Measurements from ENCODE around the gene MAB21L3.

The MAB21L3 gene

DNA sequence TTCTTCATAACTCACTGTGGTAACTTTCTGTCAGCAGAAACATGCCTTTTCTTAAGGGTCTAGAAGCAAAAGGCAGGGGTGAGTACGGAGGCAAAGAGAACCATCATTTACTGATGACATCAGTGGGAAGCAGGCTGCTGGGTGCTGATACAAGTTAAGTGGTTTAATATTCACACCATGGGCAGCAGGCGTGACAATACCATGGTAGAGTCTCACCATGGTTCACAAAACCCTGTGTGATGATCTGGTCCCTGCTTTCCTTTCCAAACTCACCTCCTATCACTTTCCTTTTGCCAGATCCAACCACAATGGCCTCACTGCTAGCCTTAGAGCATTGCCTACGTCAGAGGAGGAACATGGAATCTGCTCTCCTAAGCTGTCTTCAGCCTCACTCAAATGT, 8.7 kb downstream of the MAB21L3 start:
- TF ChIP-seq, protein P1, sequence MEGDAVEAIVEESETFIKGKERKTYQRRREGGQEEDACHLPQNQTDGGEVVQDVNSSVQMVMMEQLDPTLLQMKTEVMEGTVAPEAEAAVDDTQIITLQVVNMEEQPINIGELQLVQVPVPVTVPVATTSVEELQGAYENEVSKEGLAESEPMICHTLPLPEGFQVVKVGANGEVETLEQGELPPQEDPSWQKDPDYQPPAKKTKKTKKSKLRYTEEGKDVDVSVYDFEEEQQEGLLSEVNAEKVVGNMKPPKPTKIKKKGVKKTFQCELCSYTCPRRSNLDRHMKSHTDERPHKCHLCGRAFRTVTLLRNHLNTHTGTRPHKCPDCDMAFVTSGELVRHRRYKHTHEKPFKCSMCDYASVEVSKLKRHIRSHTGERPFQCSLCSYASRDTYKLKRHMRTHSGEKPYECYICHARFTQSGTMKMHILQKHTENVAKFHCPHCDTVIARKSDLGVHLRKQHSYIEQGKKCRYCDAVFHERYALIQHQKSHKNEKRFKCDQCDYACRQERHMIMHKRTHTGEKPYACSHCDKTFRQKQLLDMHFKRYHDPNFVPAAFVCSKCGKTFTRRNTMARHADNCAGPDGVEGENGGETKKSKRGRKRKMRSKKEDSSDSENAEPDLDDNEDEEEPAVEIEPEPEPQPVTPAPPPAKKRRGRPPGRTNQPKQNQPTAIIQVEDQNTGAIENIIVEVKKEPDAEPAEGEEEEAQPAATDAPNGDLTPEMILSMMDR (IDR thresholded peaks at IDR 0.05), result no peak
- Histone ChIP-seq H3K4me1 (ENCODE audit: control insufficient read depth in 1 of 2, insufficient read depth in 1 of 2, low read depth in 1 of 2, low read length in 1 of 2) (no peaks in the 10 kb centered on the region), H3K27ac (no peak overlapping the region), H3K4me3 (ENCODE audit: low read depth in 1 of 2, low read length in 1 of 2) (no peak overlapping the region), H3K36me3 (no peaks in the 10 kb centered on the region), H3K27me3 (no peaks in the 10 kb centered on the region), H3K9me3 (no peaks in the 10 kb centered on the region)

DNA sequence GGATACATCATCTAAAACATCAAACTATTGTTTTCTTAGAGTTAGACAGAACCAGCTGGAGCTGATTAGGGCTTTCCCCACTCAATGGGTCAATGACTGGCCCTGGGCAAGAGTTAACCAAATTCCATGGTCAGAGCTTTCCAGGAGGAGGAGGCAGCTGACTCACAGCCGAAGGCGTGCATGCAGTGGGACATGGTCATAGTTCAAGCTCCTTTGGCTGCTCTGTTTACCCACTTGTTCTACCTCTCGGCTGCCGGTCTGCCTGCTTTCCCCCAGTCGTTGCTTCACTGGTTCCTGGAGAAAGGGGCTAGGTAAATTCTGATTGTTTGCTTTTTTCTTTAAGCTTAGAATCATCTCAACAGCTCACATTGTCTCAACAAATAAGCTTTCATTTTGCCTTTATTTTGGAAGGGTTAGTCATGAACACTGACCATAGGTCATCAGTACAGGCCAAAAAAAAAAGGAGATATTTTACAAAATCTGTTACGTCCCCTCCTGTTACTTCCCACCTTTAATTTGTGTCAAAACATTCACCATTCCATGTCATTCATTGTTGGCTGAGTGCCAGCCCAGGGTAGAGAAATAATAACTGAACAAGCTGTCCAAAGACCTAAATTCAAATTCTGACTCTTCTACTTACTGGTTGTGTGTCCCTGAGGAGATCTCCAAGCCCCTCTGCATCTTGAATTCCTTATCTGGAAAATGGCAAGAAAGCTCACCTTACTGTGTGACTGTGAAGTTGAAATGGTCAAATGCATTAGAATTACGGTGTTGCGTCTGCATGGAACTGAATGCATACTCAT, 12.0 kb downstream of the MAB21L3 start:
- Histone ChIP-seq H3K27me3 (no peaks in the 10 kb centered on the region), H3K27ac (no peak overlapping the region), H3K9me3 (no peaks in the 10 kb centered on the region), H3K4me3 (ENCODE audit: low read depth in 1 of 2, low read length in 1 of 2) (no peak overlapping the region), H3K36me3 (no peaks in the 10 kb centered on the region), H3K4me1 (ENCODE audit: control insufficient read depth in 1 of 2, insufficient read depth in 1 of 2, low read depth in 1 of 2, low read length in 1 of 2) (no peaks in the 10 kb centered on the region)
- TF ChIP-seq, protein P1 (IDR thresholded peaks at IDR 0.05), result no peak

DNA sequence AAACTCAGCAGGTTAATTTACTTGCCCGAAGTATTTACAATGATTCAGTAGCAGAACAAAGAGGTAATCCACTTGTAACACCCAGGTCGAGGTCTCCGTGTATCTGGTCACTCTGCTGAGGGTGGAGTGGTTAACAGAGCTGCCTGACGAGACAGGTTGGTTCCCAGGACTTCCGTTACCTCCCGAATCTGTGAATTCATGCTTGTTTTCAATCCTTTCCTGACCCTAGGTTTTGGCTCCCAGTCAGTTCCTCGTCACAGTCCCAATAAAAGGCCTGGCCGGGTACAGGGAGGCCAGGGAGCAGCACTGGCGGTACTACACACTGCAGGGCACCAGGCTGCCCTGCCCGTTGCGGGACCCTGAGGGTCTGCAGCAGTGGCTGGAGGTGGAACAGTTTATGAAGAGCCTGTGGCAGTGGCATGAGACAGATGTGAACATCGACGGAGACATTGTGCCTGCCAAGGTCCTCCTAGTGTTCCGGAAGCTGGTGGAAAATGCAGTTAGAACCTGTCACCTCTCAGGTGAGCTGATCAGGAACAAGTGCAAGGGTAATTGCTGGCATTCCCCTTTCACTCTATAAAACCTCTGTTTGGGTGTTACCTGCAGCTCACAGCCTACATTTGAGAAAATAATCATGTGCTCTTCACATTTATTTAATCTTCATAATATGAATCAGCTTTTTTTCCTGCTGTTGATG, 12.8 kb downstream of the MAB21L3 start:
- H3K9me3 ChIP-seq, result no peaks in the 10 kb centered on the region
- TF ChIP-seq, protein P1 (IDR thresholded peaks at IDR 0.05), result no peak
- no peak overlapping the region for H3K27ac ChIP-seq
- H3K27me3 ChIP-seq, result no peaks in the 10 kb centered on the region
- no peaks in the 10 kb centered on the region for H3K36me3 ChIP-seq
- no peaks in the 10 kb centered on the region for H3K4me1 ChIP-seq (ENCODE audit: control insufficient read depth in 1 of 2, insufficient read depth in 1 of 2, low read depth in 1 of 2, low read length in 1 of 2)
- H3K4me3 ChIP-seq (ENCODE audit: low read depth in 1 of 2, low read length in 1 of 2), result no peak overlapping the region

DNA sequence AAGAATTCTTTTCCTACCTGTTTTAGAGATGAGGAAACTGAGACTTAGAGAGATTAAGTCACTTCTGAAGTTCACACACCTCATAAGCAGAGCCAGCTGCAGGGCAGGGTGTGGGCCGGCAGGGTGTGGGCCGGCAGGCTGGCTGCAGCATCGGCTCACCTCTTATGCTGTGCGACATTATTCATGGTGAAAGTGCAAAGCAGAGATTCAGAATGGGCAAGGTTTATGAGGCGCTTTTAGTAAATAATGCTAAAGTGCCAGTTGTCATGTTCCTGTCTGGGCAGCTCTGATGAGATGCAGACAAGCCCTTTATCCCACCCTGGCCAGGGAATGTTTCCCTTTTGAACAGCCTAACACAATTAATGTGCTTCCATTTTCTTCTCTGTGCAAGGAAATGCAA, 14.6 kb downstream of the MAB21L3 start:
- H3K9me3 ChIP-seq, result no peaks in the 10 kb centered on the region
- H3K27me3 ChIP-seq, result no peaks in the 10 kb centered on the region
- H3K4me3 ChIP-seq (ENCODE audit: low read depth in 1 of 2, low read length in 1 of 2), result no peak overlapping the region
- TF ChIP-seq, protein P1 (IDR thresholded peaks at IDR 0.05), result no peak
- peaks cover 7 to 8% of the 10 kb centered on the region in 2 experiments for H3K4me1 ChIP-seq (ENCODE audit: control insufficient read depth in 1 of 2, insufficient read depth in 1 of 2, low read depth in 1 of 2, low read length in 1 of 2)
- H3K36me3 ChIP-seq, result no peaks in the 10 kb centered on the region
- no peak overlapping the region for H3K27ac ChIP-seq

DNA sequence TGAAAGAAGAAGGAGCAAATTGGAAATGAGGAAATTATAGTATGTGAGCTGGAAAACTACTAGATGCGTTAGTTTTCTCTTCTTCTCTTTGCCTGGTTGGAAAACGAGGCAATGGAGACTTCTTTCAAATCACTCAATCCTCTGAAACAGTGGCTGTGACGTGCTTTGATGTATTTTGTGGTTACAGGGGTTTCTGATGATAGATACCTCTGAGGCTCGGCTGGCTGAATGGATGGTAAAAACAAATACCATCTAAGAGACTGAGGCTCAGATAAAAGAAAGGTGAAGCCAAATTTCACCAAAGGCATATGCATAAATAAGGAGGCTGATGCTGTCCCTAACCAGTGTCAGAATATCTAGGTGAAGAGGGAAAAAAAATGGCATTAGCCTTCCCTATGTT, 15.1 kb downstream of the MAB21L3 start:
- Histone ChIP-seq H3K27me3 (no peaks in the 10 kb centered on the region), H3K4me1 (ENCODE audit: control insufficient read depth in 1 of 2, insufficient read depth in 1 of 2, low read depth in 1 of 2, low read length in 1 of 2) (peaks cover 10 to 13% of the 10 kb centered on the region in 2 experiments), H3K36me3 (no peaks in the 10 kb centered on the region), H3K9me3 (no peaks in the 10 kb centered on the region), H3K27ac (no peak overlapping the region), H3K4me3 (ENCODE audit: low read depth in 1 of 2, low read length in 1 of 2) (no peak overlapping the region)
- TF ChIP-seq, protein P1 (IDR thresholded peaks at IDR 0.05), result no peak
